GM18907 (cell line): ENCODE measurements around the gene WNK1.
"Not testable (repeated sequence)": the region's sequence is repeated elsewhere in the genome, so short reads cannot be mapped to it uniquely, and the experiment has no call there.

Experiments used
- ATAC-seq: cut with Tn5 transposase; IDR thresholded peaks from one replicate; pipeline ENCODE4 v1.9.1; 2021; ENCODE audit warnings: mild to moderate bottlenecking, moderate library complexity; ENCODE audit not compliant: unreplicated experiment

WNK1 gene

GRCh38 chr12:810671-811415 is 58.5 kb downstream of the WNK1 start:
- ATAC-seq, result peak; percentile 45

- no peak for ATAC-seq
These were observed 60.6 kb downstream of the WNK1 start for GRCh38 chr12:812950-813349.

- not testable (repeated sequence) for ATAC-seq
These were observed 65.1 kb downstream of the WNK1 start for GRCh38 chr12:817456-817855.

GRCh38 chr12:817941-818600 is 65.7 kb downstream of the WNK1 start:
- no peak for ATAC-seq

GRCh38 chr12:818733-819132 is 66.4 kb downstream of the WNK1 start:
- no peak for ATAC-seq

- no peak for ATAC-seq
These were observed 68.0 kb downstream of the WNK1 start for GRCh38 chr12:820336-820735.

GRCh38 chr12:823028-823698 is 70.8 kb downstream of the WNK1 start:
- peak; percentile 84 for ATAC-seq

- no peak for ATAC-seq
These were observed 74.0 kb downstream of the WNK1 start for GRCh38 chr12:826331-826730.

- no peak for ATAC-seq
These were observed 76.5 kb downstream of the WNK1 start for GRCh38 chr12:828726-829395.

- ATAC-seq, result no peak
These were observed 77.9 kb downstream of the WNK1 start for GRCh38 chr12:830111-830867.

GRCh38 chr12:835754-836518 is 83.6 kb downstream of the WNK1 start:
- ATAC-seq, result no peak

- no peak for ATAC-seq
These were observed 84.6 kb downstream of the WNK1 start for GRCh38 chr12:836952-837351.

GRCh38 chr12:837548-837947 is 85.2 kb downstream of the WNK1 start:
- no peak for ATAC-seq

- ATAC-seq, result no peak
These were observed 91.2 kb downstream of the WNK1 start for GRCh38 chr12:843609-844008.

- ATAC-seq, result no peak
These were observed 94.0 kb downstream of the WNK1 start for GRCh38 chr12:846421-846820.

GRCh38 chr12:848173-848865 is 95.9 kb downstream of the WNK1 start:
- ATAC-seq, result no peak

GRCh38 chr12:848882-849527 is 96.6 kb downstream of the WNK1 start:
- no peak for ATAC-seq

GRCh38 chr12:849733-850437 is 97.5 kb downstream of the WNK1 start:
- ATAC-seq, result not testable (repeated sequence)
